ENCODE results near the gene CCNB2. TPM values are rescaled to one million over a fixed set of nuclear protein-coding genes. Genes with fewer than 3 reads are reported as not detected.
"Not testable (repeated sequence)": the region's sequence is repeated elsewhere in the genome, so short reads cannot be mapped to it uniquely, and the experiment has no call there.

The CCNB2 gene
- polyA plus RNA-seq, 1 of the 3 experiments (the other 2 are of a cell fraction): 46.6 TPM

- Histone ChIP-seq H2AFZ (ENCODE audit: low read depth) (no peak overlapping the region), H3K9me2 (no peaks in the 10 kb centered on the region), H3K9ac (no peak overlapping the region), H3K27ac (ENCODE audit: low read depth in 2 of 2, low read length in 1 of 2) (no peak overlapping the region), H3K79me2 (ENCODE audit: insufficient read depth) (no peaks in the 10 kb centered on the region), H4K20me1 (ENCODE audit: insufficient read depth) (no peaks in the 10 kb centered on the region; the same call in 1 of the 2 replicates), H3K27me3 (ENCODE audit: insufficient read depth) (no peaks in the 10 kb centered on the region), H3K36me3 (replicated peaks in 1 of 2; ENCODE audit: control insufficient read depth in 1 of 2, insufficient read depth in 2 of 2, low read length in 1 of 2) (peaks cover 11 to 12% of the 10 kb centered on the region in 2 experiments), H3K4me3 (ENCODE audit: low read depth in 2 of 2, low read length in 1 of 2) (no peak overlapping the region), H3K4me1 (ENCODE audit: control insufficient read depth in 1 of 2, insufficient read depth in 2 of 2, low read depth in 1 of 2, low read length in 1 of 2) (no peaks in the 10 kb centered on the region), H3F3A (replicated peaks; ENCODE audit: insufficient read depth) (peaks cover 3% of the 10 kb centered on the region), H3K4me2 (no peak overlapping the region), H3K9me3 (no peaks in the 10 kb centered on the region)
- ChIA-PET POLR2A (no interaction called here), CTCF (interaction anchor here (0.7 to 1.5 kb wide), 2 partner anchors 348 to 350 kb away, joined by 3 read pairs; no protein-coding TSS in a partner anchor)
- 96% methylated on average over 4 of the region's 5 CpGs for WGBS (ENCODE audit: low lambda C conversion rate)
- no peak for TF ChIP-seq CHD2 (IDR thresholded peaks at IDR 0.05; ENCODE audit: low read length, partially characterized antibody)
- no peak for TF ChIP-seq USF2 (IDR thresholded peaks at IDR 0.05; ENCODE audit: borderline replicate concordance, low read depth, low read length)
- DNase-seq: no peak
These were observed 38.3 kb downstream of the CCNB2 start for GRCh38 chr15:59143281-59143680.

- H3F3A ChIP-seq (replicated peaks; ENCODE audit: insufficient read depth); H3K4me1 ChIP-seq (ENCODE audit: control insufficient read depth in 1 of 2, insufficient read depth in 2 of 2, low read depth in 1 of 2, low read length in 1 of 2); H3K36me3 ChIP-seq (replicated peaks in 1 of 2; ENCODE audit: control insufficient read depth in 1 of 2, insufficient read depth in 2 of 2, low read length in 1 of 2); H2AFZ ChIP-seq (ENCODE audit: low read depth); H3K27me3 ChIP-seq (ENCODE audit: insufficient read depth); POLR2A ChIA-PET; H3K9me3 ChIP-seq; H3K4me2 ChIP-seq; DNase-seq; H3K9me2 ChIP-seq; H3K9ac ChIP-seq; H3K79me2 ChIP-seq (ENCODE audit: insufficient read depth); H3K4me3 ChIP-seq (ENCODE audit: low read depth in 2 of 2, low read length in 1 of 2); H3K27ac ChIP-seq (ENCODE audit: low read depth in 2 of 2, low read length in 1 of 2); H4K20me1 ChIP-seq (ENCODE audit: insufficient read depth): not testable (repeated sequence)
- CTCF ChIA-PET: interaction anchor here (0.9 to 1.5 kb wide), 2 partner anchors 25 to 346 kb away, joined by 3 to 4 read pairs; no protein-coding TSS in a partner anchor
- 96% methylated on average over 10 of the region's 10 CpGs for WGBS (ENCODE audit: low lambda C conversion rate)
- peak; percentile 16; the same call in 1 of the 2 replicates for TF ChIP-seq SMC3 (IDR thresholded peaks at IDR 0.05; ENCODE audit: low read depth, low read length)
- peak; percentile 37 for TF ChIP-seq RAD21 (IDR thresholded peaks at IDR 0.05; ENCODE audit: low read length)
- TF ChIP-seq CTCF (IDR thresholded peaks at IDR 0.05): peak; percentile 49
These were observed 39.6 kb downstream of the CCNB2 start for GRCh38 chr15:59144594-59144993.

GRCh38 chr15:59147666-59148065, 42.7 kb downstream of the CCNB2 start:
- CTCF ChIA-PET: interaction anchor here (1.1 to 2.9 kb wide), 2 partner anchors 10 to 23 kb away, joined by 3 to 9 read pairs; no protein-coding TSS in a partner anchor

More at GRCh38 chr15:59147666-59148065, 42.7 kb downstream of the CCNB2 start:
- Histone ChIP-seq H4K20me1 (ENCODE audit: insufficient read depth) (no peaks in the 10 kb centered on the region), H3F3A (replicated peaks; ENCODE audit: insufficient read depth) (no peaks in the 10 kb centered on the region), H3K36me3 (replicated peaks in 1 of 2; ENCODE audit: control insufficient read depth in 1 of 2, insufficient read depth in 2 of 2, low read length in 1 of 2) (peaks cover 3 to 6% of the 10 kb centered on the region in 2 experiments), H3K4me2 (no peak overlapping the region), H3K9me2 (no peaks in the 10 kb centered on the region), H3K4me3 (ENCODE audit: low read depth in 2 of 2, low read length in 1 of 2) (no peak overlapping the region), H3K9ac (no peak overlapping the region), H3K27ac (ENCODE audit: low read depth in 2 of 2, low read length in 1 of 2) (no peak overlapping the region; a peak in 1 of 4 replicates), H3K4me1 (ENCODE audit: control insufficient read depth in 1 of 2, insufficient read depth in 2 of 2, low read depth in 1 of 2, low read length in 1 of 2) (no peaks in the 10 kb centered on the region), H3K9me3 (no peaks in the 10 kb centered on the region), H3K27me3 (ENCODE audit: insufficient read depth) (no peaks in the 10 kb centered on the region), H3K79me2 (ENCODE audit: insufficient read depth) (no peaks in the 10 kb centered on the region), H2AFZ (ENCODE audit: low read depth) (no peak overlapping the region)
- 96% methylated on average over 3 of the region's 5 CpGs for WGBS (ENCODE audit: low lambda C conversion rate)
- POLR2A ChIA-PET: no interaction called here
- no peak for DNase-seq
- TF ChIP-seq MXI1 (IDR thresholded peaks at IDR 0.05; ENCODE audit: low read depth, low read length) (no peak), RFX5 (IDR thresholded peaks at IDR 0.05; ENCODE audit: low read length) (no peak), USF2 (IDR thresholded peaks at IDR 0.05; ENCODE audit: borderline replicate concordance, low read depth, low read length) (no peak), GATA2 (CRISPR knock-in tag; IDR thresholded peaks at IDR 0.05) (no peak), TEAD4 (IDR thresholded peaks at IDR 0.05; ENCODE audit: borderline replicate concordance, insufficient read depth) (no peak), SIN3A (IDR thresholded peaks at IDR 0.05; ENCODE audit: borderline replicate concordance, low read depth, low read length) (no peak), CTCF (IDR thresholded peaks at IDR 0.05) (no peak)
